Gastrocnemius medialis (tissue), 4 donors: ENCODE measurements around the gene MAN1C1.

Experiments used
- CTCF ChIP-seq, 5 experiments: fragments of 450-650 bp in 3 of 5; fragments of 200-600 bp in 2 of 5; sonication (generic) in 2 of 5; IDR thresholded peaks in 4 of 5; conservative IDR thresholded peaks in 1 of 5; 1 replicate in 4 of 5; 2 replicates in 1 of 5; pipeline ENCODE4 v1.5.1; 2016 to 2019; ENCODE audit warnings: antibody characterized with exemption in 5 of 5, mild to moderate bottlenecking in 3 of 5, moderate library complexity in 3 of 5
- POLR2A ChIP-seq, 2 donors: fragments of 450-650 bp; IDR thresholded peaks; one replicate each; pipeline ENCODE4 v1.6.1; 2017; ENCODE audit warnings: antibody characterized with exemption in 2 of 2, mild to moderate bottlenecking in 2 of 2, moderate library complexity in 2 of 2

DNA sequence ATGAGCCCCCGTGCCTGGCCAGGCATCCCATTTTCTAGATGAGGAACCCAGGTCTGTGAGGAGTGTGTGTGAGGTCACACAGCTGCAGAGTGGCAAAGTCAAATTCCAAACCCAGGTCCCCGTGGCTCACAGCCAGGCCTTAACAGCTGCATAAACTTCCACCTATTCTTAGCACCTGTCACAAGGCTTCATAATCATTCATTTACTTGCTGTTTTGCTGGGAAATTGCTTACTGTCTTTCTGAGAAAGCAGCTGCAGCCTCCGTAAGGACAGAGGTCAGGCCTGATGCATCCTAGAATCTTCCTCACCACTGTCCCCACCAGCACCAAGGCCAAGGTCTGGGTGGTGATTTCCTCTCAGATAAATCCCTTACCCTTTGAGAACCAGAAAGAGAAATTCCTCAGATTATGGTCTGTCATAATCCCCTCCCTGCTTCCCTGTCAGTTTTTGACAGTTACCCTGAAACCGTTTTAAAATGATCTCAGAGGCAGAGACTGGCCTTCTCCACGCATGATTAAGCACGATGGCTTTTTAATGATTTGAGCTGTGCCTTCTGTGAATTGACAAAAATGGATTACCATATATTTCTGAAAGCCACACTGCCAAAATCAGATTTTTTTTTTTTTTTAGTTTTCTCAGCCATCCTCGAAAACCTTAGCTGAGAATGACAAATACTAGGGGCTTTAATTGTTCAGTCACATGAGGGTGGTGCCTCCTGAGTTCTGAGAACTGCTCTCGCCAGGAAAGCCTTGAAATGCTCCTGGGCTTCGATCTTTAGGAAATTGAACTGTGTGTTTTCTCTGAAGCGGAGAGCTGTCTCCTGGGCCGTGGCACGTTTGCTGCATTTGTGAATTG, 113.4 kb downstream of the MAN1C1 start:
- TF ChIP-seq CTCF (IDR thresholded peaks at IDR 0.05 in 4 of 5, conservative IDR thresholded peaks at IDR 0.05 in 1 of 5) (no peak), POLR2A (IDR thresholded peaks at IDR 0.05) (no peak)
